Stimulated activated CD8-positive, alpha-beta memory T cell treated with anti-CD3 and anti-CD28 coated beads, Interleukin-15, amount 100 ng/mL, for 24 hours (primary cell): Measurements from ENCODE around the gene CDHR3.

Experiments used
- DNase-seq: peaks from one replicate; pipeline ENCODE4 v3.0.0-alpha.2; 2020; ENCODE audit warnings: low read depth

Gene CDHR3

GRCh38 chr7:106029451-106029850 lies 66.4 kb downstream of the CDHR3 start:
- no peak for DNase-seq

DNA sequence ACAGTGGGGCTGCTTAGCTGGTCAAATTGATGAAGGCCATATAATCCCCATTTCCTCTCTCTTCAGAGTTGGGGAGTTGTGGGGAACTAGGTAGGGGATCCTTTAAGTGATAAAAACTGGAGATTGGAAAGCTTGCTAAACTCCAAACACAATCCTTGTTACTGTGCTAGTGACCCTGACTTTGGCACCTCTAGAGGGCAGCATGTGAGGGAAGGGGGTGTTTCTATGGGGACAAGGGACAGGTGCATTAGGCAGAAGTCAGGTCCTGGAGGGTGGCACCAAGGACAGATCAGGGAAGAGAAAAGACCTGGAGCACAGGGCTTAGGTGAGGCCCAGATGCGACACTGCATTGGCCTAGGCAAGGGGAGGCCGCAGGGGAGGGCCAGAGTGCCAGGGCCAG lies 66.9 kb downstream of the CDHR3 start:
- no peak for DNase-seq

DNA sequence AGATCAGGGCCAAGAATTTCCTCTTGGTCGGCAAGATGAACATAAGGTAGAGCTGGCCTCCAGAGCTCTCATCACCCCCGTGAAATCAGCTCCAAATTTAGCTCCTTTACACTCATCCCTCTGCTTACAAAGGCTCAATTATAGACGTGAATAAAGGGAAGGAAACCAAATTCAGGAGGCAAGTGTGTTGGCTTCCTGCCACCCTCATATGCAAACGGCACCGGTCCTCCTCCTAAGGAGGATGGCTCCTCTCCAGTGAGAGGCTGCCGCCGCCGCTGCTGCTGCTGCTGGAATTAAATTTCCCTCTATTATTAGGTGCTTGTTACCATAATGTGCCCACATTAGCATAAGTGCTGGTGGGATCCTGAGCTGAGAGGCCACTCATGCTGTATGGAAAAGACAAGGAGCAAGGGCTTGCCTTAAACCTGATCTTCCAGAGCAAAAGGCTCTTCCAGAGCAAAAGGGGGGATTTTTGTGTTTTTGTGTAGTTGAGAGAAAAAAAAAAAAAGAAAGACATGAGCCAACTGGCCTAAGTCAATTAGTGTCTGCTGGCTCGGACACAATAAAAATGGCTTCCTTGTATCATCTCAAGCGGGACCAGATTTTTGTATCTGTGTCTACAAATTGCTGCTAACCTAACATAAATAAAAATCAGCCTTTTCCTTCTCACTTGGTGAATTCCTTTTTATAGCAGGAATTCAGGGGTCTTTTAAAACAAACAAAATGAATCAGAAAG lies 68.4 kb downstream of the CDHR3 start:
- DNase-seq, result no peak

GRCh38 chr7:106032295-106032694 lies 69.2 kb downstream of the CDHR3 start:
- DNase-seq, result no peak

DNA sequence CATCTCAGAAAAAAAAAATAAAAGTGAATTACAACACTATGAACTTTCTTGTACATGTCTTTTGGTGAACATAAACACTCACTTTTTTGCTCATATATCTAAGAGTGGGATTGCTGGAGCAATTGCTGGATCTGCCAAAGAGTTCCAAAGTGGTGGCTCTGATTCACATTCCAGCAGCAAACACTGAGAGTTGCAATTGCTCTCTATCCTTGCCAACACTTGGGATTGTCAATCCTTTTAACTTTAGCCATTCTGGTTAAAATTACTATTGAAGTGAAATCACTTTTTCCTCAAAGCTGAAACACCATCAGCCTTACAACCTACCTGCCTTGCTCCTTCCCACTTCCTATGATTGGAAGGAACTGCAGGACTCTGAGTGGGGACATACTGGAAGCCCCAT lies 70.7 kb downstream of the CDHR3 start:
- no peak for DNase-seq

- DNase-seq, result no peak
These were observed 71.3 kb downstream of the CDHR3 start for GRCh38 chr7:106034383-106034782.

GRCh38 chr7:106035568-106035967 lies 72.5 kb downstream of the CDHR3 start:
- DNase-seq, result no peak

DNA sequence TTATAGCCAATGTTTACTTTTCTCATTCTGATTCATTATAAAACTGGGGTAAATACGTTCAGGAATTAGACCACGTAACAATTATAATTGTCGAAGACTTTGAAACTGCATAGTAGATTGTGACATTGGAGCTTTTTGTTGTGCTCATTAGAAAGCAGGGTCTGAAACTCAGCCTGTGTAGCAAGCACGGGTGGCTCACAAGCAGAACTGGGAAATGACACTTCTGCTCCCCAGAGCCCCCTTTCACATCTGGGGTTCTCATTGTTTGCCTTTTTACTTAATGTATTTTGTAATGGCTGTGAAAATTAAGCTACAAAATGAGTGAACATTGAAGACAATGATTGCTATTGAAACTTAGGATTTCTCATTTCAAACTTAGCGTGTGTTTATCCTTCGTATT lies 72.9 kb downstream of the CDHR3 start:
- no peak for DNase-seq

GRCh38 chr7:106037489-106038176 lies 74.6 kb downstream of the CDHR3 start:
- no peak for DNase-seq

DNA sequence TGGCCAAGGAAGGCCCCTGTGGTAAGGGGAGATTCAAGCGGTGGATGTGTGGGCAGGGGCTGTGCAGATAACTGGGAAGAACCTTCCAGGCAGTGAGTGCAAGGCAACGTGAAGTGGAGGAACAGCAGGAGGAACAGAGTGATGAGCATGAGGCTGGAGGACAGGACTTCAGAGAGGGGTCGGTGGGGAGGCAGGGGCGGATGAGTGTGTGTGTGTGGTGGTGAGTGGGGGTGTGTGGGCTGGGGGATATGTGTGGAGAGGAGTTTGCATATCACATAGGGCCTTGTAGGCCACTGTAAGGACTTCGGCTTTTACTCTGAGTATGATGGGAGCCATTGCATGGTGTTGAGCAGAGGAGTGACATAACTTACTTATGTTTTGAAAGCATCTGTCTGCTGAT lies 75.2 kb downstream of the CDHR3 start:
- DNase-seq, result no peak

DNA sequence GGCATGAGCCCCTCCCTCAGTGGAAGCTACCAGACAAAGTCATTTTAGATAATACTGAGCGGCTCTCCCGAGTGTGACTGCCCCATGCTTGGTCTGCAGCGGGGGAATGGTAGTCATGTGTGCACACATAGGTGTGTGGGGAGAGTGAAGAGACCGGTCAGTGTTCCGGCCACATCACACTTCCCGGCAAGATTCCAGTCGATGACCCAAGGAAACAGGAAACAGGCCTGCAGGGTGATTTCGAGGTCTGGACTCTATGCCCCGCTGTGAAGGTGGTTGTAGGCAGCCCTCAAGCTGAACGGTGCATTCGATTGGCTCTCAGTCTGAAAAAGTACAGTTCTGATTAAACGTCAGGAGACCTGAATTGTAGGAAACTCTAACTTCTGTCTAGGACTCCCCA lies 75.9 kb downstream of the CDHR3 start:
- DNase-seq, result no peak

- no peak for DNase-seq
These were observed 76.5 kb downstream of the CDHR3 start for GRCh38 chr7:106039486-106040060.

DNA sequence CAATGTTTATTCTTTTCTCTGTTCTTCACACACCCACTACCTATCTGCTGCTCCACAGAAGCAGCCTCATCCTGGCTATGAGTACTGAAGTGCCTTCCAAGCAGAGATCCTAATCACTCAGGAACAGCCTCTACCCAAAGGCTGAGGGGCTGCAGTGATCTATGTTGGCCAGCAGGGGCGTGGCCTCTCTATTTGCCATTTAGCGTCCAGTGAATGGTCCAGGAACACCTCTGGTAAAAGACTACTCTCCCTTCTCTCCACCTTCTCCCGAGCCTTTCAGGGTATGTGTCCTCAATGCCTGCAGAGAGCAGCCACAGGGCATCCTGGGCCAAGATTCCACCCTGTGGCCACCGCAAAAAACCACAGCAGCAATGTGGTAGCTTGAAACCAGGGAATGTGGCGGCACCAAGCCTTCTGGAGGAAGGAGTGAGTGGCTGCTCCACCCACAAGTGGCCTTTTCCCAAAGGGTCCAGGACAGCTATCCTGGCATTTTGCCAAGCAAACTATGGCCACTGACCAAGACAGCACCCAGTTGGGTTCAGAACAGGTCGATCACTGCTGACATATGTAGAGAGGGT lies 78.2 kb downstream of the CDHR3 start:
- DNase-seq, result no peak

GRCh38 chr7:106042196-106042611 lies 79.1 kb downstream of the CDHR3 start:
- DNase-seq, result no peak

GRCh38 chr7:106045139-106045538 lies 82.1 kb downstream of the CDHR3 start:
- DNase-seq, result no peak

DNA sequence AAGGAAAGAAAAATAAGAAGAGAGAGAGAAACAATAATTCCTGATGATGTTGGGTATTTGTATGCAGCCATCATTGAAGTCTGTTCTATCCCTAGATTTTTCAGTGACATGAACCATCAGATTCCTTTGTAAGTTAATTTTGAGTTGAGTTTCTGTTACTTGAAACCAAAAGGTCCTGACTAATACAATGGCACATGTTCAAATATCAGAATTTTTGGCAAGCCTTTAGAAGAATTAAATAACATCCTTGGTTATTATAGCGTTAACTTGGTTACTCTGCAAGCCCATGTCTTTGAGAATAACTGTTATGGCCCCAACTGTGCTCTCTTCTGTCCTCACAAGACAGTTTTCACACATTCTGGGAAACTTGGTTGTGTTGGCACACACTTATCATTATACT lies 82.5 kb downstream of the CDHR3 start:
- no peak for DNase-seq

- DNase-seq, result no peak
These were observed 84.1 kb downstream of the CDHR3 start for GRCh38 chr7:106047184-106047583.

GRCh38 chr7:106047818-106048705 lies 85.0 kb downstream of the CDHR3 start:
- DNase-seq, result no peak

GRCh38 chr7:106048706-106049020 lies 85.6 kb downstream of the CDHR3 start:
- DNase-seq, result no peak

- no peak for DNase-seq
These were observed 86.2 kb downstream of the CDHR3 start for GRCh38 chr7:106049139-106049752.

DNA sequence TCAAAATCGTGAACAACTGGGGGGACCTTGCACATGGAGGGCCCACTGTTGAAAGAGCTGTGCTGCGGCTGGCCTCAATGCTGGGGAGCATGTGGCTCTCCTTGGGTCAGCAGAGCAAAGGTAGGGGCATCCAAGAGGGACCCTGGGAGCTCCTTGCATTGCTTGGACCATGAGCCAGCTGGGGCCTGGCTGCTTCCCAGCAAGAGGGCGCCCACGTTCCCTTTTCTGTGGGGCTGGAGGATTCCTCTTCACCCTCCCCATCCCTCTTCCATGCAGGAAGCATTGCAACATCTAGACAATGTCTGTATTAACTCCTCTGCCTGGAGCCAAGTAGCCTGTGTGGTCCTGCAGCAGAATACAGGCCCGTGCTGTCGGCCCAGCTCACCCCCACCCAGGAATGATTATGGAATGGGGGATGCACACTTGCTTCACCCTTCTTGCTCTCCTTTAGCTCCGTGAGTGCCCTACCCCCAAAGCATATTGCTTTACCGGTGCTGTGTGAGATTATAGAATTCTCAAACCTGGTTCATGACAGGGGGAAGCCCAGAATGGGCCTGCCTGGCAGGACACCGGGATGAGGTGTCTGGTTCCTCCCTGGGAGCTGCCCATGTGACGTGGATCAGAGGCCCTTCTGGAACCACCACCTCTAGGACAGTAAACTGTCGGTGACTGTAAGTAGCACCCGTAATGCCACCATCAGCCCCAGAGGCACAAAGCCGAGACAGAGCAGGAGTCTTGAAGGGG lies 87.1 kb downstream of the CDHR3 start:
- DNase-seq, result no peak
